Measurements from ENCODE around the gene PPIE. TPM values are rescaled to one million over a fixed set of nuclear protein-coding genes. Genes with fewer than 3 reads are reported as not detected.
A peak's percentile ranks its signal among the peaks of the same experiment; 100 is the strongest.

PPIE gene
- total and polyA plus RNA-seq, 7 experiments from 2014 or later = 52.3 to 119 (median 72.7) TPM

DNA sequence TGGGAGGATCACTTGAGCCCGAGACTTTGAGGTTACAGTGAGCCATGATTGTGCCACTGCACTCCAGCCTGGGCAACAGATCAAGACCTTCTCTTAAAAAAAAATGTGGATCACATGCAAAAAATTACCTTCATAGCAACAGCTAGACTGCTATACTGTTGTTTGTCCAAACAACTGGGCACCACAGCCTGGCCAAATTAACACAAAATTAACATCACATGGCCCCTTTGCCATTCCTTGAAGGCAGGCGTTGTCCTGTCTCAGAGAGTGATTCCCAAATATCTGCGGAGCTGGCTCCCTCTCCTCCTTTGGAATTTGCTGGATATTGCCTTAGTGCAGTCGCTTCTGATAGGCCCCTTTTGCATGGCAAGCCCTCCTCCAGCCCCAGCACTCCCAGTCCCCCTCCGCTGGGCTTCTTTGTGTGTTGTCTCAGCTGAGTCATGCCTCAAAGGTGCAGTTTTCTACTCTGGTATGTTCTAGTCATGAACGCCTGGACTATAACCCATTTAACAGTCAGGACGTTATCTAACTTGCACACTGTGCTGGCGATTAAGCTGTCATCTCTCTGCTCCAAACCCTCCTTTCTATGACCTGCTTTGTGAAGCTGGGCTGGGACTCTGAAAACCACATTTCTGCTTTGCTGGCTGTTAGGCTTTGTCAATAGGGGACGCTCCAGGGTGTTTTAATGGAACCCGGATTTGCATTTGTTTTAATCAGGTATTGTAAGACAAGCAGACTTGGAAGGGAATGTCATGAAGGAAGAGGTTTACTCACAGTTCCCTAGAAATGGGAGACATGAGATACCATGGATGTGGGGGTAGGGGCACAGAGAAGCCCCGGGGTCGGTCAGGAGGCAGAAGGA is 27.3 kb upstream of the PPIE start:
- POLR2A ChIA-PET = interaction anchor here (1.3 to 1.4 kb wide), 2 partner anchors 20 to 38 kb away, joined by 3 read pairs; partner anchors contain the start of gene HPCAL4
- Histone ChIP-seq H3K4me1 (ENCODE audit: control insufficient read depth in 2 of 2, insufficient read depth in 2 of 2, low read length in 2 of 2) (no peaks in the 10 kb centered on the region), H3K27me3 (ENCODE audit: control insufficient read depth in 2 of 2, insufficient read depth in 2 of 2, low read length in 2 of 2) (no peaks in the 10 kb centered on the region), H3K27ac (ENCODE audit: low read depth, low read length) (no peak overlapping the region), H3K36me3 (ENCODE audit: control insufficient read depth in 2 of 3, insufficient read depth in 3 of 3, low read length in 3 of 3) (no peaks in the 10 kb centered on the region), H3K9me3 (ENCODE audit: control insufficient read depth in 2 of 3, low read length in 3 of 3) (no peaks in the 10 kb centered on the region), H3K4me3 (ENCODE audit: low read length) (no peak overlapping the region)
- no peak overlapping the region for H3K27ac Mint-ChIP-seq
- ATAC-seq (no peak), DNase-seq (no peak)
- peaks cover 0 to 3% (median 0%) of the 10 kb centered on the region in 11 donors for H3K9me3 Mint-ChIP-seq
- peaks cover 5 to 35% (median 16%) of the 10 kb centered on the region in 5 donors for H3K27me3 Mint-ChIP-seq
- CTCF ChIA-PET = interaction anchor here (0.7 kb wide), 1 partner anchor 302 kb away, joined by 3 read pairs; no protein-coding TSS in a partner anchor
- H3K4me3 Mint-ChIP-seq = no peak overlapping the region
- no peaks in the 10 kb centered on the region for H3K4me1 Mint-ChIP-seq
- intact Hi-C loops (cut with micrococcal nuclease) = no loop called here
- no peaks in the 10 kb centered on the region for H3K36me3 Mint-ChIP-seq

DNA sequence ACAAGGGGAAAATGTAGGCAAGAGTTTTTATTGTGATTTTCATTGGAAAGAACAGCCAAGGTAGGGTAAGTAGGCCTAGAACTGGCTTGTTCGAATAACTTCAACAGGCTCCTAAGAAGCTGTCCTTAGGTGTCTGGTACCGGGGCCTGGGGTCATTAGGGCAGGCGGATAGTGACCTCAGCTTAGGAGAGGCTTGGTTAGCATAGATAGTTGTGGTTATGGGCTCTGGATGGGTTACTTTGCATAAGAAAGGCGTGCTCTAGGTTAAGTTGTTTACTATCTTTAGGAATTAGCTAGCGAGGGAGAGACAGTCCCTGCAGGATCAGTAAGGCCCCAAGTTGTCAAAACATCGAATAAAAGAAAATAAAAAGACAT is 26.7 kb upstream of the PPIE start:
- Mint-ChIP-seq H3K36me3 (no peaks in the 10 kb centered on the region), H3K27me3 (peaks cover 5 to 41% (median 22%) of the 10 kb centered on the region in 5 donors), H3K4me1 (no peaks in the 10 kb centered on the region), H3K9me3 (peaks cover 0 to 3% (median 0%) of the 10 kb centered on the region in 11 donors), H3K4me3 (no peak overlapping the region), H3K27ac (no peak overlapping the region)
- no peak for DNase-seq
- Histone ChIP-seq H3K4me1 (ENCODE audit: control insufficient read depth in 2 of 2, insufficient read depth in 2 of 2, low read length in 2 of 2) (no peaks in the 10 kb centered on the region), H3K27ac (ENCODE audit: low read depth, low read length) (no peak overlapping the region), H3K9me3 (ENCODE audit: control insufficient read depth in 2 of 3, low read length in 3 of 3) (no peaks in the 10 kb centered on the region), H3K4me3 (ENCODE audit: low read length) (no peak overlapping the region), H3K36me3 (ENCODE audit: control insufficient read depth in 2 of 3, insufficient read depth in 3 of 3, low read length in 3 of 3) (no peaks in the 10 kb centered on the region), H3K27me3 (ENCODE audit: control insufficient read depth in 2 of 2, insufficient read depth in 2 of 2, low read length in 2 of 2) (no peaks in the 10 kb centered on the region)
- ChIA-PET CTCF (interaction anchor here (0.8 to 3.3 kb wide), 2 partner anchors 14 to 39 kb away, joined by 6 to 26 read pairs; partner anchors contain the start of gene NT5C1A), POLR2A (interaction anchor here (1.1 to 1.4 kb wide), 2 partner anchors 39 to 106 kb away, joined by 3 read pairs; no protein-coding TSS in a partner anchor)
- intact Hi-C loops (cut with micrococcal nuclease) = no loop called here
- ATAC-seq = no peak

DNA sequence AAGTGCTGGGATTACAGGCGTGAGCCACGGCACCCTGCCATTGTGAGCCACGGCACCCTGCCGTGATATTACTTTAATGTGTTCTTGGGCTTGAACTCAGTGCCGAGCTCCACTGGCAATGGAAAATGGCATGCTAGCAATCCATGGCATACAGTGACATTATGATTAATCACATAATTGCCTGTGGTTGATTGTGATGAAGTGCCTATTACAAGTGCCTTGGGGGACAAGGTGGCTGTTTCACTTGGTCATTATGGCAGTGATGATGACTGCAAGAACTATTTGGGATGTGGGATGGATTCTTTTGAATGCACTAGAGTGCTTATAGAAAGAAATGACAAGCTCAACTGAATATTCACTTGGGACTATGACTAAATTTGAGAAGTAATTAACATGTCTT is 25.1 kb upstream of the PPIE start:
- Mint-ChIP-seq H3K27ac (no peak overlapping the region), H3K9me3 (peaks cover 0 to 3% (median 0%) of the 10 kb centered on the region in 11 donors), H3K36me3 (no peaks in the 10 kb centered on the region), H3K4me3 (no peak overlapping the region), H3K27me3 (peaks cover 13 to 50% (median 32%) of the 10 kb centered on the region in 5 donors), H3K4me1 (no peaks in the 10 kb centered on the region)
- ATAC-seq (no peak), DNase-seq (no peak)
- Histone ChIP-seq H3K4me3 (ENCODE audit: low read length) (no peak overlapping the region), H3K27me3 (ENCODE audit: control insufficient read depth in 2 of 2, insufficient read depth in 2 of 2, low read length in 2 of 2) (no peaks in the 10 kb centered on the region), H3K27ac (ENCODE audit: low read depth, low read length) (no peak overlapping the region), H3K4me1 (ENCODE audit: control insufficient read depth in 2 of 2, insufficient read depth in 2 of 2, low read length in 2 of 2) (no peaks in the 10 kb centered on the region), H3K36me3 (ENCODE audit: control insufficient read depth in 2 of 3, insufficient read depth in 3 of 3, low read length in 3 of 3) (no peaks in the 10 kb centered on the region), H3K9me3 (ENCODE audit: control insufficient read depth in 2 of 3, low read length in 3 of 3) (no peaks in the 10 kb centered on the region)
- intact Hi-C loops (cut with micrococcal nuclease) = no loop called here
- ChIA-PET POLR2A (interaction anchor here (0.7 kb wide), 1 partner anchor 25 kb away, joined by 4 read pairs; the partner anchor contains the start of gene PPIE), CTCF (interaction anchor here (1.5 to 3.3 kb wide), 3 partner anchors 8 to 108 kb away, joined by 4 to 26 read pairs (median 11); partner anchors contain the start of gene NT5C1A)

DNA sequence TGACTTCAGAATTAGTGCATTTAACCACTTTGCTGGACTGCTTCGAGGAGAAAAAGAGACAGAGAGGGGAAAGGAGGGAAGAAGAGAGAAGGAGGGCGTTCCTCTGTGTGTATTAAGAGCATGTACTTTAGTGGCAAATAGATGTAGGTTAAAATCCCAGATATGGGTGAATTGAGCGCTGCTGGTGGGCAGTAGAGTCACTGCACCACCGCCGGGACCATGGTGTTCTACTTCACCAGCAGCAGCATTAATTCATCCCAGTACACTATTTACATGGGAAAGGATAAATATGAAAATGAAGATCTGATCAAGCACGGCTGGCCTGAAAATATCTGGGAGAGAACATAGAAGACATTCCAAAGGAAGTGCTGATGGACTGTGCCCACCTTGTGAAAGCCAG is 20.9 kb upstream of the PPIE start:
- Mint-ChIP-seq H3K4me1 (peaks cover 0 to 3% (median 0%) of the 10 kb centered on the region in 7 donors), H3K4me3 (no peak overlapping the region), H3K27ac (no peak overlapping the region), H3K9me3 (no peaks in the 10 kb centered on the region), H3K27me3 (peaks cover 13 to 62% (median 33%) of the 10 kb centered on the region in 5 donors), H3K36me3 (no peaks in the 10 kb centered on the region)
- H3K4me3 ChIP-seq (ENCODE audit: low read length) = no peak overlapping the region
- DNase-seq = no peak
- no peak overlapping the region for H3K27ac ChIP-seq (ENCODE audit: low read depth, low read length)
- no peaks in the 10 kb centered on the region for H3K9me3 ChIP-seq (ENCODE audit: control insufficient read depth in 2 of 3, low read length in 3 of 3)
- no peaks in the 10 kb centered on the region for H3K4me1 ChIP-seq (ENCODE audit: control insufficient read depth in 2 of 2, insufficient read depth in 2 of 2, low read length in 2 of 2)
- intact Hi-C loops (cut with micrococcal nuclease) = no loop called here
- no peaks in the 10 kb centered on the region for H3K27me3 ChIP-seq (ENCODE audit: control insufficient read depth in 2 of 2, insufficient read depth in 2 of 2, low read length in 2 of 2)
- no peaks in the 10 kb centered on the region for H3K36me3 ChIP-seq (ENCODE audit: control insufficient read depth in 2 of 3, insufficient read depth in 3 of 3, low read length in 3 of 3)
- ATAC-seq = no peak
- ChIA-PET POLR2A (interaction anchor here (1.1 kb wide), 1 partner anchor 45 kb away, joined by 3 read pairs; the partner anchor contains the start of gene NT5C1A), CTCF (interaction anchor here (0.8 to 3.3 kb wide), 6 partner anchors 20 to 112 kb away, joined by 3 to 32 read pairs (median 4); partner anchors contain the start of gene NT5C1A)

DNA sequence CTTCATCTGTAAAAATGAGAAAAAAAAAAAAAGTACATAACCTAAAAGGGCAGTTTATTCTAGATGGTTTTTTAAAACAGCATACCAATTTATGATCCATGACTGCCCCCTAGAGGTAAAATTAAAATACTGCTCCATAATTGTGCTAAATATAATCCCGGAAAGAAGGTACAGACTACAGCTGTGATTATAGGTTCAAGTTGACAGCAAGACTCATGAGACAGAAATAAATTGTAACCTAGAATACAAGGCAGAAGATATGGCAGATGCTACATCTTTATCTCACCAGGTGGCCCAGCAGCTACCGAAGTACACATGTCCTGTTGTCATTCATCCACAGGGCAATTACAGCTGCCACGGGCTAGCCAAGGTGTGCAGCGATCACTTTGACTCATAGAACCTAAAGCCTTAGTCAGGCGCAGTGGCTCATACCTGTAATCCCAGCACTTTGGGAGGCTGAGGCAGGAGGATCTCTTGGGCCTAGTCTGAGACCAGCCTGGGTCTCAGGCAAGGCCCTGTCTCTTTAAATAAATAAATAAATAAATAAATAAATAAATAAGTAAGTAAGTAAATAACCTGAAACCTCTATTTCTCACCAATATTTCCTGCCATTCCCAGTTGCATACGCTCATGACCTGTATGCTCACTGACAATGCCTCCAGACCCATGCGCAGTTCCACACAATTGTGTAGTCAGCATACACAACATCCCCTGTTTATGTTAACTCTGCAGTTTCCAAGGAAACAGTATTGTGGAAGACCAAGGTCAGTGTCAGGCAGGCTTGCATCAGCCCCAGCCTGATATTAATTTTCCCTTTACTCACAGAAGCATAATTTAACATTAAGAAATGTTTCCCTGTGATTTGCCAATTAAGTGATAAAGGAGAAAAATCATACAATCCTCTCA is 18.3 kb upstream of the PPIE start:
- ATAC-seq (peak; percentile 87), DNase-seq (peak in 7 of 9 donors; percentile 49 to 75 (median 70))
- Mint-ChIP-seq H3K36me3 (no peaks in the 10 kb centered on the region), H3K9me3 (no peaks in the 10 kb centered on the region), H3K4me3 (no peak overlapping the region), H3K27me3 (peaks cover 19 to 64% (median 41%) of the 10 kb centered on the region in 5 donors), H3K27ac (no peak overlapping the region), H3K4me1 (peaks cover 0 to 3% (median 0%) of the 10 kb centered on the region in 7 donors)
- intact Hi-C loops (cut with micrococcal nuclease) = loop anchor here (1.0 to 2.0 kb wide), 9 partner anchors 18 to 114 kb away; partner anchors contain the start of genes NT5C1A (in 2 of the 2), HPCAL4 (in 1 of the 2) and PPIE (in 1 of the 2)
- no peaks in the 10 kb centered on the region for H3K27me3 ChIP-seq (ENCODE audit: control insufficient read depth in 2 of 2, insufficient read depth in 2 of 2, low read length in 2 of 2)
- no peak overlapping the region for H3K4me3 ChIP-seq (ENCODE audit: low read length)
- ChIA-PET CTCF (interaction anchor here (0.5 to 3.9 kb wide), 11 partner anchors 16 to 251 kb away, joined by 3 to 33 read pairs (median 5); partner anchors contain the start of gene NT5C1A), POLR2A (interaction anchor here (0.7 to 1.3 kb wide), 2 partner anchors 48 to 128 kb away, joined by 4 read pairs; partner anchors contain the start of gene NT5C1A)
- H3K9me3 ChIP-seq (ENCODE audit: control insufficient read depth in 2 of 3, low read length in 3 of 3) = no peaks in the 10 kb centered on the region
- no peaks in the 10 kb centered on the region for H3K4me1 ChIP-seq (ENCODE audit: control insufficient read depth in 2 of 2, insufficient read depth in 2 of 2, low read length in 2 of 2)
- no peaks in the 10 kb centered on the region for H3K36me3 ChIP-seq (ENCODE audit: control insufficient read depth in 2 of 3, insufficient read depth in 3 of 3, low read length in 3 of 3)
- no peak overlapping the region for H3K27ac ChIP-seq (ENCODE audit: low read depth, low read length)

DNA sequence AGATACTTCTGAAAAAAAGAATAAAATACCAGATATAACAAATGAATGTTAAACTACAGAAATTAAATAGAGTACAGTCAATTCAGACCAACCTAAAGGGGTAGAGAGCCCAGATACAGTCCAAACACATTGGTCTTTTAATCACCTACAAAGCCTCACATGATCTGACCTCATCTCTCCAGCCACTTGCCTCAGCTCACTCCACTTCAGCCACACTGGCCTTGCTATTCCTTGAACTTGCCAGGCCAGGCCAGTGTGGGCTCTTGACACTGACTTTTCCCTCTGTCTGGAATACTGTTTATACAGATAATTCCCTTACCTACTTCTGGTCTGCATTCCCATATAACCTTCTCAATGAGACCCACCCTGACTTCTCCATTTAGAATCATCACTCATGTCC is 17.0 kb upstream of the PPIE start:
- POLR2A ChIA-PET = interaction anchor here (0.7 kb wide), 1 partner anchor 31 kb away, joined by 3 read pairs; the partner anchor contains the start of gene HPCAL4
- Mint-ChIP-seq H3K4me3 (no peak overlapping the region), H3K36me3 (no peaks in the 10 kb centered on the region), H3K4me1 (peaks cover 0 to 3% (median 0%) of the 10 kb centered on the region in 7 donors), H3K27ac (no peak overlapping the region), H3K27me3 (peaks cover 25 to 67% (median 41%) of the 10 kb centered on the region in 5 donors), H3K9me3 (no peaks in the 10 kb centered on the region)
- no peak overlapping the region for H3K27ac ChIP-seq (ENCODE audit: low read depth, low read length)
- H3K36me3 ChIP-seq (ENCODE audit: control insufficient read depth in 2 of 3, insufficient read depth in 3 of 3, low read length in 3 of 3) = no peaks in the 10 kb centered on the region
- no peaks in the 10 kb centered on the region for H3K27me3 ChIP-seq (ENCODE audit: control insufficient read depth in 2 of 2, insufficient read depth in 2 of 2, low read length in 2 of 2)
- intact Hi-C loops (cut with micrococcal nuclease) = loop anchor here in 1 of 2 donors (2.0 kb wide), 2 partner anchors 19 to 41 kb away; no protein-coding TSS in a partner anchor
- H3K4me3 ChIP-seq (ENCODE audit: low read length) = no peak overlapping the region
- no peak for ATAC-seq
- no peak for DNase-seq
- H3K9me3 ChIP-seq (ENCODE audit: control insufficient read depth in 2 of 3, low read length in 3 of 3) = no peaks in the 10 kb centered on the region
- CTCF ChIA-PET = interaction anchor here (0.7 to 3.9 kb wide), 4 partner anchors 48 to 116 kb away, joined by 3 to 33 read pairs (median 10); partner anchors contain the start of gene NT5C1A
- H3K4me1 ChIP-seq (ENCODE audit: control insufficient read depth in 2 of 2, insufficient read depth in 2 of 2, low read length in 2 of 2) = no peaks in the 10 kb centered on the region
